ENCODE data around the gene RFX8.

RFX8 gene

GRCh38 chr2:101516823-101517690, 42.1 kb upstream of the RFX8 start:
- Histone ChIP-seq H3K79me2 (ENCODE audit: control insufficient read depth, insufficient read depth, low read length) (no peaks in the 10 kb centered on the region), H3K79me1 (ENCODE audit: low read length) (no peaks in the 10 kb centered on the region), H3K9ac (ENCODE audit: low read length) (no peak overlapping the region), H3K4me2 (ENCODE audit: low read length) (no peak overlapping the region), H4K8ac (ENCODE audit: low read depth, low read length) (no peak overlapping the region), H4K5ac (ENCODE audit: low read length) (no peak overlapping the region), H3K36me3 (ENCODE audit: control insufficient read depth, insufficient read depth, low read length) (no peaks in the 10 kb centered on the region), H3K27me3 (ENCODE audit: insufficient read depth, low read length, poor library complexity) (no peaks in the 10 kb centered on the region), H2BK15ac (replicated peaks; ENCODE audit: low read depth) (no peak overlapping the region), H2AK5ac (ENCODE audit: low read length) (no peak overlapping the region), H3K4me3 (ENCODE audit: low read length) (no peak overlapping the region), H3K4ac (ENCODE audit: low read depth, low read length) (no peak overlapping the region), H3K18ac (ENCODE audit: low read length) (no peak overlapping the region), H3K27ac (ENCODE audit: low read depth, low read length) (no peak overlapping the region), H3K56ac (ENCODE audit: low read length) (no peak overlapping the region), H3K4me1 (ENCODE audit: control insufficient read depth, low read depth, low read length) (no peaks in the 10 kb centered on the region), H2BK120ac (ENCODE audit: low read depth, low read length) (no peak overlapping the region), H3K23ac (ENCODE audit: low read length) (no peak overlapping the region), H2BK5ac (ENCODE audit: low read length) (no peak overlapping the region)
- WGBS (ENCODE audit: extremely low coverage, insufficient coverage, low lambda C conversion rate): no CpG with 5 or more reads among the region's 8 CpGs
- DNase-seq: no peak

- Histone ChIP-seq H3K27me3 (ENCODE audit: insufficient read depth, low read length, poor library complexity) (no peaks in the 10 kb centered on the region), H2BK120ac (ENCODE audit: low read depth, low read length) (no peak overlapping the region), H3K9ac (ENCODE audit: low read length) (no peak overlapping the region), H4K8ac (ENCODE audit: low read depth, low read length) (no peak overlapping the region), H2AK5ac (ENCODE audit: low read length) (no peak overlapping the region), H3K27ac (ENCODE audit: low read depth, low read length) (no peak overlapping the region), H3K4me3 (ENCODE audit: low read length) (no peak overlapping the region), H3K18ac (ENCODE audit: low read length) (no peak overlapping the region), H3K79me1 (ENCODE audit: low read length) (no peaks in the 10 kb centered on the region), H3K4ac (ENCODE audit: low read depth, low read length) (no peak overlapping the region), H2BK5ac (ENCODE audit: low read length) (no peak overlapping the region), H3K79me2 (ENCODE audit: control insufficient read depth, insufficient read depth, low read length) (no peaks in the 10 kb centered on the region), H3K56ac (ENCODE audit: low read length) (no peak overlapping the region), H3K23ac (ENCODE audit: low read length) (no peak overlapping the region), H2BK15ac (replicated peaks; ENCODE audit: low read depth) (no peak overlapping the region), H3K4me1 (ENCODE audit: control insufficient read depth, low read depth, low read length) (no peaks in the 10 kb centered on the region), H3K4me2 (ENCODE audit: low read length) (no peak overlapping the region), H3K36me3 (ENCODE audit: control insufficient read depth, insufficient read depth, low read length) (no peaks in the 10 kb centered on the region), H4K5ac (ENCODE audit: low read length) (no peak overlapping the region)
- WGBS (ENCODE audit: extremely low coverage, insufficient coverage, low lambda C conversion rate): no CpG with 5 or more reads among the region's 5 CpGs
- no peak for DNase-seq
Measured at GRCh38 chr2:101516349-101516748, 41.4 kb upstream of the RFX8 start.

- no peak overlapping the region for H3K4me2 ChIP-seq (ENCODE audit: low read length)
- no peak overlapping the region for H3K4me3 ChIP-seq (ENCODE audit: low read length)
- no CpG with 5 or more reads among the region's 5 CpGs for WGBS (ENCODE audit: extremely low coverage, insufficient coverage, low lambda C conversion rate)
Measured at GRCh38 chr2:101515477-101515876, 40.6 kb upstream of the RFX8 start.

GRCh38 chr2:101512993-101513392, 38.1 kb upstream of the RFX8 start:
- Histone ChIP-seq H2BK15ac (replicated peaks; ENCODE audit: low read depth) (no peak overlapping the region), H3K4me3 (ENCODE audit: low read length) (no peak overlapping the region), H3K36me3 (ENCODE audit: control insufficient read depth, insufficient read depth, low read length) (no peaks in the 10 kb centered on the region), H3K9ac (ENCODE audit: low read length) (no peak overlapping the region), H3K56ac (ENCODE audit: low read length) (no peak overlapping the region), H2AK5ac (ENCODE audit: low read length) (no peak overlapping the region), H3K27me3 (ENCODE audit: insufficient read depth, low read length, poor library complexity) (no peaks in the 10 kb centered on the region), H3K4me1 (ENCODE audit: control insufficient read depth, low read depth, low read length) (no peaks in the 10 kb centered on the region), H2BK5ac (ENCODE audit: low read length) (no peak overlapping the region), H3K79me2 (ENCODE audit: control insufficient read depth, insufficient read depth, low read length) (no peaks in the 10 kb centered on the region), H3K4ac (ENCODE audit: low read depth, low read length) (no peak overlapping the region), H3K4me2 (ENCODE audit: low read length) (no peak overlapping the region), H3K79me1 (ENCODE audit: low read length) (no peaks in the 10 kb centered on the region), H4K5ac (ENCODE audit: low read length) (no peak overlapping the region), H3K18ac (ENCODE audit: low read length) (no peak overlapping the region), H3K27ac (ENCODE audit: low read depth, low read length) (no peak overlapping the region), H2BK120ac (ENCODE audit: low read depth, low read length) (no peak overlapping the region), H4K8ac (ENCODE audit: low read depth, low read length) (no peak overlapping the region), H3K23ac (ENCODE audit: low read length) (no peak overlapping the region)
- WGBS (ENCODE audit: extremely low coverage, insufficient coverage, low lambda C conversion rate): no CpG with 5 or more reads among the region's 3 CpGs
- no peak for DNase-seq

More at GRCh38 chr2:101515477-101515876, 40.6 kb upstream of the RFX8 start:
- Histone ChIP-seq H3K23ac (ENCODE audit: low read length) (no peak overlapping the region), H3K4me1 (ENCODE audit: control insufficient read depth, low read depth, low read length) (no peaks in the 10 kb centered on the region), H3K79me2 (ENCODE audit: control insufficient read depth, insufficient read depth, low read length) (no peaks in the 10 kb centered on the region), H3K4ac (ENCODE audit: low read depth, low read length) (no peak overlapping the region), H3K36me3 (ENCODE audit: control insufficient read depth, insufficient read depth, low read length) (no peaks in the 10 kb centered on the region), H2BK120ac (ENCODE audit: low read depth, low read length) (no peak overlapping the region), H3K56ac (ENCODE audit: low read length) (no peak overlapping the region), H2BK15ac (replicated peaks; ENCODE audit: low read depth) (no peak overlapping the region), H3K18ac (ENCODE audit: low read length) (no peak overlapping the region), H4K5ac (ENCODE audit: low read length) (no peak overlapping the region), H3K27me3 (ENCODE audit: insufficient read depth, low read length, poor library complexity) (no peaks in the 10 kb centered on the region), H4K8ac (ENCODE audit: low read depth, low read length) (no peak overlapping the region), H3K27ac (ENCODE audit: low read depth, low read length) (no peak overlapping the region), H2AK5ac (ENCODE audit: low read length) (no peak overlapping the region), H3K79me1 (ENCODE audit: low read length) (no peaks in the 10 kb centered on the region), H3K9ac (ENCODE audit: low read length) (no peak overlapping the region), H2BK5ac (ENCODE audit: low read length) (no peak overlapping the region)
- DNase-seq: no peak

- H3K4ac ChIP-seq (ENCODE audit: low read depth, low read length): no peak overlapping the region
- no peaks in the 10 kb centered on the region for H3K36me3 ChIP-seq (ENCODE audit: control insufficient read depth, insufficient read depth, low read length)
- H2AK5ac ChIP-seq (ENCODE audit: low read length): no peak overlapping the region
- H3K27ac ChIP-seq (ENCODE audit: low read depth, low read length): no peak overlapping the region
- H3K18ac ChIP-seq (ENCODE audit: low read length): no peak overlapping the region
- H3K23ac ChIP-seq (ENCODE audit: low read length): no peak overlapping the region
- no peak overlapping the region for H2BK120ac ChIP-seq (ENCODE audit: low read depth, low read length)
- H2BK5ac ChIP-seq (ENCODE audit: low read length): no peak overlapping the region
- no peak overlapping the region for H4K8ac ChIP-seq (ENCODE audit: low read depth, low read length)
- DNase-seq: no peak
- H3K4me2 ChIP-seq (ENCODE audit: low read length): no peak overlapping the region
- no peaks in the 10 kb centered on the region for H3K79me2 ChIP-seq (ENCODE audit: control insufficient read depth, insufficient read depth, low read length)
- no CpG with 5 or more reads among the region's 1 CpG for WGBS (ENCODE audit: extremely low coverage, insufficient coverage, low lambda C conversion rate)
- H4K5ac ChIP-seq (ENCODE audit: low read length): no peak overlapping the region
- H3K4me3 ChIP-seq (ENCODE audit: low read length): no peak overlapping the region
- H2BK15ac ChIP-seq (replicated peaks; ENCODE audit: low read depth): no peak overlapping the region
- no peak overlapping the region for H3K9ac ChIP-seq (ENCODE audit: low read length)
- no peaks in the 10 kb centered on the region for H3K4me1 ChIP-seq (ENCODE audit: control insufficient read depth, low read depth, low read length)
- no peaks in the 10 kb centered on the region for H3K27me3 ChIP-seq (ENCODE audit: insufficient read depth, low read length, poor library complexity)
- no peak overlapping the region for H3K56ac ChIP-seq (ENCODE audit: low read length)
- no peaks in the 10 kb centered on the region for H3K79me1 ChIP-seq (ENCODE audit: low read length)
Measured at GRCh38 chr2:101511381-101511780, 36.5 kb upstream of the RFX8 start.
